ENCODE data around the gene CD180.

The CD180 gene

GRCh38 chr5:67163231-67163756 lies 33.3 kb downstream of the CD180 start:
- DNase-seq (ENCODE audit: low read depth in 1 of 2, low spot score in 1 of 2), result no peak

GRCh38 chr5:67161767-67162166 lies 34.8 kb downstream of the CD180 start:
- DNase-seq (ENCODE audit: low read depth in 1 of 2, low spot score in 1 of 2), result no peak

- peak in 1 of 2 donors; percentile 22 for DNase-seq (ENCODE audit: low read depth in 1 of 2, low spot score in 1 of 2)
Measured at GRCh38 chr5:67160985-67161384, 35.6 kb downstream of the CD180 start.

- DNase-seq (ENCODE audit: low read depth in 1 of 2, low spot score in 1 of 2), result no peak
Measured at GRCh38 chr5:67160272-67160671, 36.3 kb downstream of the CD180 start.

GRCh38 chr5:67156976-67157583 lies 39.5 kb downstream of the CD180 start:
- no peak for DNase-seq (ENCODE audit: low read depth in 1 of 2, low spot score in 1 of 2)

GRCh38 chr5:67154556-67155206 lies 41.9 kb downstream of the CD180 start:
- no peak for DNase-seq (ENCODE audit: low read depth in 1 of 2, low spot score in 1 of 2)

- no peak for DNase-seq (ENCODE audit: low read depth in 1 of 2, low spot score in 1 of 2)
Measured at GRCh38 chr5:67153292-67153691, 43.3 kb downstream of the CD180 start.

GRCh38 chr5:67152400-67152799 lies 44.2 kb downstream of the CD180 start:
- DNase-seq (ENCODE audit: low read depth in 1 of 2, low spot score in 1 of 2), result no peak

- DNase-seq (ENCODE audit: low read depth in 1 of 2, low spot score in 1 of 2), result no peak
Measured at GRCh38 chr5:67149951-67150523, 46.6 kb downstream of the CD180 start.

- DNase-seq (ENCODE audit: low read depth in 1 of 2, low spot score in 1 of 2), result no peak
Measured at GRCh38 chr5:67149057-67149950, 47.3 kb downstream of the CD180 start.

- no peak for DNase-seq (ENCODE audit: low read depth in 1 of 2, low spot score in 1 of 2)
Measured at GRCh38 chr5:67147760-67148159, 48.8 kb downstream of the CD180 start.

GRCh38 chr5:67146981-67147380 lies 49.6 kb downstream of the CD180 start:
- no peak for DNase-seq (ENCODE audit: low read depth in 1 of 2, low spot score in 1 of 2)

GRCh38 chr5:67146574-67146973 lies 50.0 kb downstream of the CD180 start:
- no peak for DNase-seq (ENCODE audit: low read depth in 1 of 2, low spot score in 1 of 2)

- no peak for DNase-seq (ENCODE audit: low read depth in 1 of 2, low spot score in 1 of 2)
Measured at GRCh38 chr5:67144183-67144639, 52.4 kb downstream of the CD180 start.

- DNase-seq (ENCODE audit: low read depth in 1 of 2, low spot score in 1 of 2), result no peak
Measured at GRCh38 chr5:67143549-67143948, 53.0 kb downstream of the CD180 start.

GRCh38 chr5:67142816-67143215 lies 53.8 kb downstream of the CD180 start:
- DNase-seq (ENCODE audit: low read depth in 1 of 2, low spot score in 1 of 2), result no peak

GRCh38 chr5:67141644-67142043 lies 55.0 kb downstream of the CD180 start:
- no peak for DNase-seq (ENCODE audit: low read depth in 1 of 2, low spot score in 1 of 2)

- DNase-seq (ENCODE audit: low read depth in 1 of 2, low spot score in 1 of 2), result no peak
Measured at GRCh38 chr5:67140413-67140812, 56.2 kb downstream of the CD180 start.

- no peak for DNase-seq (ENCODE audit: low read depth in 1 of 2, low spot score in 1 of 2)
Measured at GRCh38 chr5:67139030-67139429, 57.6 kb downstream of the CD180 start.

- DNase-seq (ENCODE audit: low read depth in 1 of 2, low spot score in 1 of 2), result no peak
Measured at GRCh38 chr5:67135381-67135984, 61.1 kb downstream of the CD180 start.

- DNase-seq (ENCODE audit: low read depth in 1 of 2, low spot score in 1 of 2), result no peak
Measured at GRCh38 chr5:67133776-67134175, 62.8 kb downstream of the CD180 start.
